SK-MEL-5 (cell line): ENCODE measurements around the gene FCN3. TPM values are rescaled to one million over a fixed set of nuclear protein-coding genes. Genes with fewer than 3 reads are reported as not detected.
A peak's percentile ranks its signal among the peaks of the same experiment; 100 is the strongest.

Experiments used
- DNase-seq: peaks from one replicate; pipeline ENCODE4 v3.0.0-alpha.2; 2016; ENCODE audit warnings: low read depth, low spot score
- in situ Hi-C: cut with HindIII; loops from 2 replicates; pipeline ENCODE4 v1.10.0; 2016; ENCODE audit warnings: low sequenced_read_pairs, high pct_unique_total_duplicates, low pct_unique_long_range_greater_than_20kb
- total RNA-seq: library from RNA; depleted of rRNA; stranded (reverse); fragments of >200 nt; shearing (Covaris generic); gene quantifications from 2 replicates; pipeline ENCODE4 v1.2.3, GENCODE V29; 2014

FCN3 gene
- total RNA-seq, 1 experiment from 2014 or later = not detected

DNA sequence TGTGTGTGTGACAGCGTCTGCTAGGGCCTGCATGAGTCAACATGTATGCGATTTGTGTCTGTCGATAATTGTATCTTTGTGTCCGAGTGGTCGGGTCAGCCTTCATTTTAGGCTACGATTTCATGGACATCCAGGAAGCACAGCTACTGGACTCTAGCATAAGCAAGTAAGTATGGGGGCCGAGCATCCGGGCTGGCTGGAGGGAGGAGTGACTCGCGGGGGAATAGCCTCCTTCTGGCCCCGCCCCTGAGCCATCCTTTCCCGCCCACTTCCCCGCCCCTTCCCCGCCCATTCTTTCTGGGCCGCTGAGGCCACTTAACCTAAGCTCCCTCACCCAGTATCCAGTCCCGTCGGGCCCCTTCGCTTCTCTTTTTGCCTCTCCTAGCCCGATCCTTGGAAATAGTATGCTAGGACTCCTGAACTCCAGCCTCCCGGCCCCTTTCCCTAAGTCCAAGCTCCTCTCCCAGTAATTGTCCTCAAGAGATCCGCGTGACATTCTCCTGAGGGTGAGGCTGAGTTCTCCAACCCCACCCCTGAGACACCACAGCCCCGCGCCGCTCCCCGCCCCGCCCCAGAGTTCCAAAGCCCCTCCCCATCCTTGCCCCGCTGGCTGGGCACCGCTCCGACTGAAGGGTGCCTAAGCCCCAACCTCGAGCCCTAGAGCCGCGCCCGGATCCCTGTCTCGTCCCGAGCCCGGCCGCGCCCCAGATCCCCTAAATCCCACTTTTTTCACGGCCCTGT, 9.1 kb downstream of the FCN3 start:
- DNase-seq = peak; percentile 90
- in situ Hi-C loops = no loop called here

DNA sequence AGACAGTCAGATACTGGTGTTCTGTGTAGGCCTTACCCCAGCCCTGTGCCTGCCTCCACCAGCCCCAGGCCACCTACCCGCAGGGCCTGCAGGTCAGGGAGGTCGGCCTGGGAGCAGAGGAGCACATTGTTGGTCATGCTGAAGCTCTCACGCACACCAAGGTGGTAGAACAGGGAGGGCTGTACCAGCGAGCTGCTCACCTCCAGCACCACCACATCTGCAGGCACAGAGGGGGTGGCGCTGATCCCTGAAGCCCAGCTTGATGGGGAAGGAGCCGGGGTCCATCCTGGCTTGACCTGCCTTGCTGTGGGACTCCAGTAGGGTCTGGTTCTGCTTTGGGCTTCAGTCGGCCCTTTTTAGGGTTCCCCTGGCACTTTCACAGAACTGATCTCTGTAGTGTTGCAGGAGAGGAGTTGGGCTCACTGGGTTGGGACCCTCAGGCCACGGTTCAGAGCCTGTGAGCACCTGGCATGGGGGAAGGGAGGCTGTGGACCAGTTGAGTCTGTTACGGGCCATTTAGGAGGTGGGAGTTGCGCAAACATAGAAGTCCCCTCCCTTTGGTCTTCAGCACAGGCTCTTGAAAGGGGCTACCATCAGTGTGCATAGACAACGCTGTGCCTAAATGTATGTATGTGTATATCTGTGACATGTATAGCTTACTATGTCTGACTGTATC, 9.8 kb downstream of the FCN3 start:
- DNase-seq = no peak
- in situ Hi-C loops = no loop called here

DNA sequence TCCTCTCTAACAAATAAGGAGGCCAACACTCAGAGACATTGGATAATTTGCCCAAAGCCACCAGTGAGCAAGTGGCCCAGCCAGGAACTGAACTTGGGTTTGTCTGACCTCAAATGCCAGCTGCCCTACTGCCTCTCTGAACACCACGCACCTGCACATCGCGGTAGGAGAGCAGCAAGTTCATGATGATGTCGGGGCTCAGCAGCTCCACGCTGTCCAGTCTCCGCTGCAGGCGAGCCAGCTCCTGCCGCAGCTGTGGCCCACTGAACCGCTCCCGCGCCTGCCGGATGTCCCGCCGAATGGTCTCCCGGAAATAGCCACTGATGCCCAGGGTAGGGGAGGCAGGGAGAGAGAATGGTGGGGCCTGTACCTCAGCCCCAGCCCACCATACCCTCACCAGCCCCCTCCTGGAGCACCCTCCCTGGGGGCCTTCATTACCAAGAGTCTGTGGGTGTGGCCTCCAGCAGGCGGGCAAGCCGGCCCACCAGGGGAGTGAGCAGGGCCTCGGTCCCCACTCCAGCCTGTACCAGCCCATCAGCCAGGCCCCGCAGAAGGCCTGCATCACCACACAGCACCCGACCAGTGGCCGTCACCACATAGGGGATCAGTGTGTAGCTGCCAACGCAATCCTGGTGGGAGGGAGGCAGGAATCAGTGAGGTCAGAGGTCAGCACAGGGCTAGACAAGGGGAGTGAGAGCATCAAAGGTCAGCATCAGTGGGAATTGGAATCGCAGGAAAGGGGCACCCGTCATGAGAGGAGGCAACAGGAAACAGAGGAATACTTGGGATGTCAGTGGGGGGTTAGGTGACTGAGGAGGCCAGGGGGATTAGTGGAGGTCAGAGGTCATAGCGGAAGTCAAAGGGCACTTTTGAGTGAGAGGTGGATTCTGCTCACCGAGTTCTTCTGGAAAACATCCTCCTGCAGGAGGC, 10.6 kb downstream of the FCN3 start:
- DNase-seq = no peak
- in situ Hi-C loops = no loop called here

DNA sequence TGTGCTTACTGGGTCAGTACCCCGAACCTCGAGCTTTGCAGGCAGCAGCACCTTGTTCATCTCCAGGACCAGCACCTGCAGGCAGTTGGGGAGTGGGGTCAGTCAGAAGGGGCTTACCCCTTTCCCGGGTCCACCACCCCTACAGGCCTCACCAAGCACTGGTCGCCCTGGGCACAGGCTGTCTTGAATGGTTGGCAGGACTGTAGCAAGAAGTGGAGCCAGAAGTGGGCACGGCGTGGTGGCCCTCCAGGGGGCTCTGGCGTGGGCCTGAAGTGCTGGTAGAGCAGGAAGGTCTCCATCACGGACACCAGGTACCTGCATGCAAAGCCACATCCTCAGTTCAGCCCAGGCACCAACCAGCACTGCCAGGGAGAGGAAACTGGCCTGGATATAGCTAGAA, 13.1 kb downstream of the FCN3 start:
- DNase-seq = no peak
- in situ Hi-C loops = no loop called here

DNA sequence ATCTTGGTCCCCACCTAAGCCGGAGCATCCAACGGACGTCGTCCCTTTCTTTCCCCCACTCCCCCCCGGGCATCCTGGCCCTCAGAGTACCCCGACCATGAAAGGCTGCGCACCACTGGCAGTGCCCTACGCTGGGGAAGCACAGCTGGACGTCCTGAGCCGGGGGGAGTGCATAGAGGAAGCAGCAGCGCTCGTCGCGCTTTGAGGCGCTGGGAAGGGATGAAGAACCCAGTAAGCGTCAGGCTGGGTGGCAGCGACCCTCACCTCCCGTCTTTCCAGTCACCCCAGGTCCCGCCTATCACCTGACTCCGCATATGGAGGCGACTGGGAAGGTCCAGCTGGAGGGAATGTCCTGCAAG, 13.6 kb downstream of the FCN3 start:
- no peak for DNase-seq
- in situ Hi-C loops = no loop called here

DNA sequence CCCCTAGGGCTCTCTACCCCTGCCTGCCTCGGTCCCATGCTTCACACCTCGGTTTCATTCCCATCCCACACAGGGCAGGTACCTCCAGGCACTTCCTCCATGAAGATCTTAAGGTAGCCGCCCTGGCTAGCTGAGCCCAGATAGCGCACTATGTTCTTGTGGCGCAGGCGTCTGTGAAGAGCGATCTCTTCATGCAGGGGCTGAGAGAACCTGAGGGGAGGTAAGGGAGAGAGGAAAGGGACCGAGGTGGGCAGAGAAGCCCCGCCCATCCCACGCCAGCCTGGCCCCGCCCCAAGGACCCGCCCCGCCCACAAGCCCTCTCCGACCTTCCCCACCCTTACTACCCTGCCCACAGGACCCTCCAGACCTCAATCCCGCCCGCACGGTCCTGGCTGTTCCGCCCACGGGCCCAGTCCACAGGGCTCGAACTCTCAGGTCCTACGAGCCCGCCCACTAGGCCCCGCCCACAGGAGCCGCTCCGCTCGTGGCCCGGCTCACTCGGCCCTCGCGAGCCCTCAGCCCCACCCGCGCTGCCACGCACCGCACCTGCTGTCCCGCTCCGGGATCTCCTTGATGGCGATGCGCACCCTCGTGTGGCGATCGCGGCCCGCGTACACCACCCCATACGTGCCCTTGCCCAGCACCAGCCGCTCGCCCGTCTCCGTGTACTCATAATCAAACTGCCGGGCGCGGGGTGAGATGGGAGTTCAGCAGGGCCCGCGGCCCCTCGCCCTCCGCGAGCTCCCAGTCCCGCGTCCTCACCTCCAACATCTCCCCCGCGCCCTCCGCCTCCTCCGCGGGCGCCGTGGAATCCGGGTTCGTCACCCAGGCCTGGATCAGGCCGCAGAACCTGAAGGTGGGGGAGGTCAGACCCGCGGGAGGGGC, 14.2 kb downstream of the FCN3 start:
- in situ Hi-C loops = no loop called here
- no peak for DNase-seq

DNA sequence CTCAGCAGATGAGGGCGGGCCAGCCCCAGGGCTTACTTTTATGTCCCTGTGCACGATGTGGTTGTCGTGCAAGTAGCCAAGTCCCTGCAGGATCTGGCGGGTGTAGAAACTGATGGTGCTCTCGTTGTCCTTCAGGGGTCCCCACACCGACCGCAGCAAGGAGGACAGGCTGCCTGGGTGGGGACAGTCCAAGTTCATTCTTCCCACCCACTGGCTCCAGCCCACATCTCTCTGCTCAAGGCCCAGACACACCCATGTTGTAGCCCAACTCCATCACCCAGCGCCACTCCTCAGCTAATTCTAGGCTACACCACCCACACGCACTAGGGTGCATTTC, 14.8 kb downstream of the FCN3 start:
- no peak for DNase-seq
- in situ Hi-C loops = no loop called here

DNA sequence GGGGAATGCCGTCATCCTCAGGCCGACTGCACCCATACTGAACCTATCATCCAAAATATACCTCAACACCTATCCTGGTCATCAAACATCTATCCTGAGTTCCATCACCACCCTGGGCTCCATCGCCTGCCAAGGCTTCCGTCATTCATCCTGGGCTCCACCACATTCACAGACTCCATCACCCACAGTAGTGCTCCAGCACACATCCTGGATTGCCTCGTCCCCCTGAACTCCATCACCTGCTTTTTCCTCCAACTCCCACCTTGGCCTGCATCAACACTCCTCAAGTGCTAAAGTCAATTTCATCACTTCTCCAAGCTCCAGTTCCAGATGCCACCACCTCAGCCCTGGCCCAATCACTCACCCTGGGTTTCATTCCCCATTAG, 15.7 kb downstream of the FCN3 start:
- in situ Hi-C loops = no loop called here
- DNase-seq = no peak

DNA sequence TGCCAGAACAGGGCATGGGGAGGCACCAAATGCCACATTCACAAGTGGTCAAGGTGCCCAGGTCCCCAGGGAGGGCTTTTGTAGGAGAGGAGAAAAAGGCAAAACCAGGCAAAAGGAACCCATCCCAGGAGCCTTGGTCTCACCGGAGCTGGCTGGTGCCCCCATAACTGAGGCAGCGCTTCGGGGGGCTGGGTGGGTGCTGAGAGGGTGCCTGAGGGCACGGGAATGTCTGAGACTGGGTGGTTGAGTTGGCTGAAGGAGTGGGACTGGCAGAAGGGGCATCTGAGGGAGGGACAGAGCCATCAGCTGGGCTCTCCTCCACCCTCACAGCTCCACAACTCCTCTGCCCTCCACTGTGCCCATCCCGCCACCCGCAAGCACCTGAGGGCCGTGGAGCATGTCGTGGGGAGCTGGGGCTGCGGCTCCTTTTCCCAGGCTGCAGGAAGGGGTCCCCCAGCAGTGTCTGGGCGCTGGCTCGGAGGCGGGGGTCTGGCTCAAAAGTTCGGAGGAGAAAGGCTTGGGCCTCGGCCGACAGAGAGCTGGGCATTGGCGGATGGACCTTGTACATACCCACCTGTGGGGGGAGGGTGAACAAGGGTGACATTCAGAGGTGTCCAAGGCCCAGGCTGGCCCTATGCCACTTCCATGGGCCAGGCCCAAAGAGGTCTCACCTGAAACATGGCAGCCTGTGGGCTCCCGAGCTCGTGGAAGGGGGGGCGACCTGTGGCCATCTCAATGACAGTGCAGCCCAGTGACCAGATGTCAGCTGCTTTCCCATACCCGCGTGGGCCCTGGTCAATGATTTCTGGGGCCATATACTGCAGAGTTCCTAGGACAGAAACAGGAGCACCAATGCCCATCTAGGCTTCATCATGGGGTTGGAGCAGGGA, 16.3 kb downstream of the FCN3 start:
- DNase-seq = no peak
- in situ Hi-C loops = no loop called here

DNA sequence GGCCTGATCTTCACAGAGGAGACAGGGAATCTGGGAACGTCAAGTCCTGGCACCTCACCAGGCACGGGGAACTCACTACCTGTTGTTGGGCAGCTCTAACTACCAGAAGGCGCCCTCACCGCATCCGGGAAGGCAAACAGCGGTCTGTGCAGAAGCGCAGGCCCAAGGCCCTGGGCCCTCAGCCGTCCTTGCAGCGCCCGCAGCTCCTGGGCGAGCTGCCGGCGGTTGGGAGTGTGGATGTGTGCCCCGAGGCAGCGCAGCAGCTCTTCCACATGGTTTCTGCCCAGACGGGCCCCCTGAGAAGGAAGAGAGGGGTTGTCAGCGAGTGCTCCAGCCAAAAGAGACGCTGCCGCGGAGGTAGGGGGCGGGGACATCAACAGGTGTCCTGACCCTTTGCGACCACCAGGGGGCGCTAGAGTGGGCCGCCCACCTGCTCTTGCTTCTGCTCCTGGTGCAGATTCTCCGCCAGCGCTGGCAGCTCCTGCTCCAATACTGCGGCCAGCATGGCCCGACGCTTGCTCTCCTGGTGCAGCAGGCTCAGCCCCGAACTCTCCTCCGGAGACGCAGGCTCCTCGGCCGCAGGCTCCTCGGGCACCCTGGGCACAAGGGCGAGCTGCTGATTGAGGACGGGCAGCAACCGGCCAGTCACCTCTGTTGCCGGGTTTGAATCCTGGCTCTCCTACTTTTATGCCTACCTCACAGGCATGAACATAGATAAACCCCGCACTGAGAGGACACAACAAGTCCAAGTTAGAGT, 17.2 kb downstream of the FCN3 start:
- in situ Hi-C loops = no loop called here
- DNase-seq = peak; percentile 50

DNA sequence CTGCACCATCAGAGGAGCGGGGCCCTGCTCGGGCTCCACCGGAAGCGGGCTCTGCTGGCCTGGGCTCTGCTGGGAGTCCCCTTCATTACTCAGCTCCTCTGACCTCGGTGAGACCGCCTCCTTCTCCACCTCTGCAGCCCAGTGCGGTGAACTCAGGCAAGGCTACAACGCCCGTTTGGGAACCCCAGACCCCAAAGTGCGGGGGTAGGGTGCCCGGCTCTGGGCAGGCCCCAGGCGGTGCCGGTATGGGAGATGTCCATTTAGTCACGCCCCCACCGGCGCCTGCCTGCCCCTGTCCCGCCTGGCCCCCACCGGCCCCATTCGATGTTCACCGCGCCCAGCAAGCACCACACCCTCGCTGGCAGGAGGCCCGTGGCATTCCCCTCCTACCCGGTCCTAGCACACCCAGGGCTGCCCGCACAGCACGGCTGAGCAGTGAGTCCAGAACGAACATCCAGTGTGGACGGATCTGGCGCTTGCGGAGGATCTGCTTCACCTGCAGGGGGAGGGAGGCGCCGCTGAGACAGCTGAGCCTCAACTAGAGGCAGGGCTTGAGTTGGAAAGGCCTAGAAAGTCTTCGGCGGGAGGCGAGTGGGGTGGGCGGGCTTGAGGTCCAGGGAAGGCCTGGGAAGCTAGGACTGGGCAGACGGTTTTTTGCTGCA, 17.9 kb downstream of the FCN3 start:
- DNase-seq = no peak
- in situ Hi-C loops = no loop called here

DNA sequence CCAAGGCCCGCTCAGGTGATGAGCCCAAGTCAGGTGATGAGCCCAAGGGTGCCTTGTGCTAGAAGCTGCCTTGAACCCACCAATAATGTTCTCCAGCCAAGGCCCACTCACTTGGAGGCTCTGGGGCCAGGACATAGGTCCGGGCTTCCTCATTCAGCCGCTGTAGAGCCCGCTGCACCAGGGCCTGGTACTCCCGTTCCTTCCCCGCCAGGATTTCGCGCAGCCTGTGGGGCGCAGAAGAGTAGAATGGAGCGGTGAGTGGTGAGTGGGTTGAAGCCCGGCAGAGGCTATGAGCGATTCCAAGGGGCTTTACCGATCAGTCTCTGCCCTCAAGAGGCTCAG, 18.4 kb downstream of the FCN3 start:
- DNase-seq = no peak
- in situ Hi-C loops = no loop called here

DNA sequence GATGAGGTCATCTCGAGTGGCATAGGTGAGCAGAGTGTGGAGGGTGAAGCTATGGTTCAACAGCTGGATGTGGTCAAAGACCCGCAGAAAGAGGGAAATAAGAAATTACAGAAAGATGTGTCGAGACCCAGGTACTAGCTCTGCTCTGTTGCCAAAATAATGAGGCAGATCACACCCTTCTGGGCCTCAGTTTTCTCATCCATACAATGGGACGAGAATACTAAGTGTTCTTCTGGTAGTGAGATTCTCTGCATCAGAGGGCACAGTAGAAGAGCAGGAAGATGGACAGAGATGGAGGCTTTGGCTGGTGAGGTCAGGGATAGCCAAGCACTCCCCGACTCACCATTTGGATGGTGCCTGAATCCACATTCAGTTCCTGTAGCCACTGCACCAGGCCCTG, 18.9 kb downstream of the FCN3 start:
- in situ Hi-C loops = no loop called here
- no peak for DNase-seq

DNA sequence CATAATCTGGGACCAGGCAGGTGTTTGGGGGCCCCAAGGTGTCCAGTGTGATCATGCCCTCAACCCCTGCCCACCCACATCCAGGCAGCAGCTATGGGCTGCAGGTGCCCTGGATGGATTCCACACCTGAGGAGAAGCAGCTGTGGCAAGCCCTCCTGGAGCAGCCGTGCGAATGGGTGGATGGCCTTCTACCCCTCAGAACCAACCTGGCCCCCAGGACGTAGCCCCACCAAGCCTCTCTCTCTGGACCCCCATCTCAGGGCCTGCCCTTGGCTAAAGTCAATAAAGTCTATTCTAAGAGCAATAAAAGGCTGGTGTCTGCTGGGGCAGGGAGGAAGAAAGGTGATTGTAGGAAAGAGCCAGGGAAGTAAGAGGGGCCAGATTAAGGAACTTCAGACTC, 21.0 kb downstream of the FCN3 start:
- no peak for DNase-seq
- in situ Hi-C loops = no loop called here

DNA sequence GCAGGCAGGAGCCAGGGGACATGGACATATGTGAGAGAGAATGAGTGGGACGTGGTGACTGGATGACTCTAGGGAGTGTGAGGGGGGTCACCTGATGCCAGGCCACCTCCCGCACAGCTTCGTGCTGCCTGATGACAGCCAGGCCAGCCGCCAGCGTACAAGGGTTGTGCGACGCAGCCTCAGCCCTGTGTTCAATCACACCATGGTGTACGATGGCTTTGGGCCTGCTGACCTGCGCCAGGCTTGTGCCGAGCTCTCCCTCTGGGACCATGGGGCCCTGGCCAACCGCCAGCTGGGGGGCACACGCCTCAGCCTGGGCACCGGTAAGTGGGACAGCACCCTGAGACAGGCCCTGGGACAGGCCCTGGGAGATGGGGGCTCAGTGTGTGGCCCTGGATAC, 21.5 kb downstream of the FCN3 start:
- no peak for DNase-seq
- in situ Hi-C loops = no loop called here

DNA sequence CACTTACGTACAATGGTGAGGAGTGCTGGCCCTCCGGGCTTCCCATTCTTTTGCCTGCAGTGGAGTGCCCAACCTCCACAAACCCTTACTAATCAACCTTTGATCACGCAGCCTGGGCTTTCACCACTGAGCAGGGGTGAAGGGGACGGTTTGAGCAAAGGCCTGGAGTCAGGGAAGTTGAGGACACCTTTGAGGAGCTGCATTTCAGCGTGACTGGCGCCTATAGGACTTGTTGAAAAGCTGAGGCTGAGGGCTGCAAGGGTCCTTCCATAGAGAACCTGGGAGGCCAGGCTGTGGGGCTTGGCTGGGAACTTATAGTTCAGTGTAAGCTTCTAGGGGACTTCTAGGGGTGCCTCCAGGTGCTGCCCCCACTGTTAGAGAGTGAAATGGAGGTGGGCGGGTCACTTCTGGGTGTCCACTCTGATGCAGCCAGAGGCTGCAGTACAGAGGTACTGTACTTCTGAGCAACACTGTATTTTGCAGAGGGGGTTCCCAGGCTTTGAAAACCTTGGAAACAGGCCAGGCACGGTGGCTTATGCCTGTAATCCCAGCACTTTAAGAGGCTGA, 23.0 kb downstream of the FCN3 start:
- no peak for DNase-seq
- in situ Hi-C loops = no loop called here
